ENCODE measurements around the gene IL36A.
A peak's percentile ranks its signal among the peaks of the same experiment; 100 is the strongest.

IL36A gene

GRCh38 chr2:113050921-113051895 is 45.9 kb downstream of the IL36A start:
- DNase-seq, result no peak

GRCh38 chr2:113052396-113052917 is 47.2 kb downstream of the IL36A start, which contains the start of gene IL36B:
Gene IL36B (minus strand): TSS chr2:113052867.
- no peak for DNase-seq

- no peak for DNase-seq
These were observed 48.4 kb downstream of the IL36A start for GRCh38 chr2:113053666-113054065.

GRCh38 chr2:113054066-113054465 is 48.8 kb downstream of the IL36A start:
- DNase-seq, result peak in 1 of 2 donors; percentile 31

- peak; percentile 82 to 91 for DNase-seq
These were observed 51.3 kb downstream of the IL36A start for GRCh38 chr2:113056521-113056920.

- no peak for DNase-seq
These were observed 51.9 kb downstream of the IL36A start for GRCh38 chr2:113057117-113057516.

Data from inflammatory macrophage (primary cell).